Epithelial cell of proximal tubule (primary cell): Measurements from ENCODE around the gene MYO19. TPM values are rescaled to one million over a fixed set of nuclear protein-coding genes. Genes with fewer than 3 reads are reported as not detected.
"Not testable (repeated sequence)": the region's sequence is repeated elsewhere in the genome, so short reads cannot be mapped to it uniquely, and the experiment has no call there.

Source experiments
- DNase-seq: peaks from one replicate; pipeline ENCODE4 v3.0.0-alpha.2; 2011; ENCODE audit warnings: low read depth
- H3K4me3 ChIP-seq: 2 replicates; pipeline ENCODE4 v1.5.1; 2011; ENCODE audit warnings: low read depth, mild to moderate bottlenecking, low read length
- total RNA-seq: library from RNA; depleted of rRNA; stranded (reverse); fragments of >200 nt; gene quantifications from 2 replicates; pipeline ENCODE4 v1.2.3, GENCODE V29; 2015
- TF ChIP-seq, protein P1 (sequence below): conservative IDR thresholded peaks from 2 replicates; pipeline ENCODE4 v1.5.1; 2012; ENCODE audit warnings: low read depth, mild to moderate bottlenecking, low read length

MYO19 gene
- total RNA-seq, 1 donor from 2014 or later: 93.3 TPM

DNA sequence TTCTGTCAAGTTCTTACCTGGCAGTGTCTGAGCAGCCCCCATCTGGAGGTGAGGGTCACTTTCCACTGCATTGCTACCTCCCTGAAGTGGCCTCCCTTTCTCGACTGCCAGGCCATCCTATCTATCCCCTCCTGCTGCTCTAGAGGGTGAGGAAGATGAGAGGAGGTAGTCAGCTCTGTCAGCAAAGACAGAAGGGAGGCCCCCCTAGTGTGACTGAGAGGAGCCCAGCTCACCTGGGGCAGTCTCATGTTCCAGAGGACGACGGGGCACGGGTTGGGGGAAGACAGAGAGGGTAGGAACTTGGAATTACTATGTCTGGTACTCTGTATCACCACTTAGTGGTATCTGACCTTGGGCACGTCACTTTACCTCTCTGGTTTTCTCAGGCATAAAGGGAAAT, 22.0 kb downstream of the MYO19 start:
- no peak overlapping the region for H3K4me3 ChIP-seq
- TF ChIP-seq, protein P1, sequence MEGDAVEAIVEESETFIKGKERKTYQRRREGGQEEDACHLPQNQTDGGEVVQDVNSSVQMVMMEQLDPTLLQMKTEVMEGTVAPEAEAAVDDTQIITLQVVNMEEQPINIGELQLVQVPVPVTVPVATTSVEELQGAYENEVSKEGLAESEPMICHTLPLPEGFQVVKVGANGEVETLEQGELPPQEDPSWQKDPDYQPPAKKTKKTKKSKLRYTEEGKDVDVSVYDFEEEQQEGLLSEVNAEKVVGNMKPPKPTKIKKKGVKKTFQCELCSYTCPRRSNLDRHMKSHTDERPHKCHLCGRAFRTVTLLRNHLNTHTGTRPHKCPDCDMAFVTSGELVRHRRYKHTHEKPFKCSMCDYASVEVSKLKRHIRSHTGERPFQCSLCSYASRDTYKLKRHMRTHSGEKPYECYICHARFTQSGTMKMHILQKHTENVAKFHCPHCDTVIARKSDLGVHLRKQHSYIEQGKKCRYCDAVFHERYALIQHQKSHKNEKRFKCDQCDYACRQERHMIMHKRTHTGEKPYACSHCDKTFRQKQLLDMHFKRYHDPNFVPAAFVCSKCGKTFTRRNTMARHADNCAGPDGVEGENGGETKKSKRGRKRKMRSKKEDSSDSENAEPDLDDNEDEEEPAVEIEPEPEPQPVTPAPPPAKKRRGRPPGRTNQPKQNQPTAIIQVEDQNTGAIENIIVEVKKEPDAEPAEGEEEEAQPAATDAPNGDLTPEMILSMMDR: no peak
- no peak for DNase-seq

GRCh38 chr17:36511216-36511615, 23.5 kb downstream of the MYO19 start:
- no peak for DNase-seq
- no peak overlapping the region for H3K4me3 ChIP-seq
- TF ChIP-seq, protein P1: no peak

DNA sequence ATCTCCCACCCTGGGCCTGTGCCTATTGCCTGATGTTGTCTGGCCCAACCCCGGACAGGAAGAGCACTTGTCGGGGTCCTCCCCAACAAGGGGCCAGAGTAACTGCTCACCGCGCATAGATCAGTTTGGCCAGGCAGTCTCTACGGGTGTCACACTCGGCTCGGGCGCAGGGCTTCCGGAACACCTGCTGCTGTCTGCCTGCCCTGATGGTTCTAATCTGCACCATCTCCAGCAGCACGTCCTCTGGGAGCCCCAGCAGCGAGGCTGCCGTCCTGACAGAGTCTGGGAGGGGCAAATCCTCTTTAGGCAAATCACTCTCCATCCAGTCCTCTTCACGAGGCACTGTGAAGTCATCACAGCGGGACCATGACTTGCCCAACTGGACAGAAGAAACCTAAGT, 24.0 kb downstream of the MYO19 start:
- no peak overlapping the region for H3K4me3 ChIP-seq
- TF ChIP-seq, protein P1: no peak
- DNase-seq: no peak

- H3K4me3 ChIP-seq: no peak overlapping the region
- DNase-seq: no peak
- TF ChIP-seq, protein P1: no peak
Measured at GRCh38 chr17:36509272-36509985, 25.2 kb downstream of the MYO19 start.

DNA sequence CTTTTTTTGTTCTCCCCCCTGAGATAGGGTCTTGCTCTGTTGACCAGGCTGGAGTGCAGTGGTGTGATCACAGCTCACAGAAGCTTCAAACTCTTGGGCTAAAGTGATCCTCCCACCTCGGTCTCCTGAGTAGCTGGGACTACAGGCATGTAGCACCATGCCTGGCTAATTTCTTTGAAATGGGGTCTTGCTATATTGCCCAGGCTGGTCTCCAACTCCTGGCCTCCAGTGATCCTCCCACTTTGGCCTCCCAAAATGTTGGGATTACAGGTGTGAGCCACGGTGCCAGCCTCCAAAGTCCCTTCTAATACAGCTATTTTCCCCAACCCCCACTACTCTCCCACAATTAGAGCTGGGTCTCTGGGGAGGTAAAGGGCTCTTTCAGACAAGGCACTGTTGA, 26.2 kb downstream of the MYO19 start:
- H3K4me3 ChIP-seq, DNase-seq: not testable (repeated sequence)

DNA sequence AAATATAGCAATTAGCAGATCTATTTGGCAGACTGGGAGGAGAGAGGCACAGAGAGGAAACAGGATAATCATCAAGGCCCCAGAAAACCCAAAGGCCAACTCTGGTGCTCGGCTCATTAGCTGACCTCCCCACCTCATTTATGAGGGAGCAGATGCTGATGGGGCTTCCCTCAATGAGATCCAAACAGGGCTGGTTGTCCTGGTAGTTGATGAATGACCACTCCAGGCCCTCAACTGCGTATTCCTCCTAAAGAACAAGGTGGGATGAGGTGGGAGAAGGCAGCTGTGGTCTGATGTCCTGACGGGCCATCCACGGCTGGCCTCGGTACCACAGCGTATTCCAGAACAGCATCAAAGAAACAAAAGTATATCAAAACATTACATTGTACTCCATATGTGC, 27.4 kb downstream of the MYO19 start:
- H3K4me3 ChIP-seq: no peak overlapping the region
- DNase-seq: no peak
- TF ChIP-seq, protein P1: no peak

DNA sequence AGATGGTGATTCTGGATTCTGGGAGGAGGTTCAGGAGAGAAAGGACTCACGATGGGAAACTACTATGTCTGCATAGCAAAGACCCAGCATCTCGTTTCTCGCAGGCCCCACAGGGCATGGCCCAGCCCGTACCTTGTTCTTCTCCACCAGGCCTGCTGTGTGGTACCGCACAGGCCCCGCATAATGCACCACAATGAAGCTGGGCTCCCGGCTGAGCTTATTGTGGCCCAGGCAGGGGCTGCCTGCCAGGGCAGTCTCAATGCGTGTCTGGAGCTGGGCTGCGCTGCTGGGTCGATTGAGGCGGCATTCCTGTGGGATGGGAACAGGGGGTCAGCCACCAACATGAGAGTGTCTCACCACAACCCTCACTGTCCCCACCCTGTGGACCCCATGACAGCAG, 27.8 kb downstream of the MYO19 start:
- H3K4me3 ChIP-seq: no peak overlapping the region
- TF ChIP-seq, protein P1: no peak
- DNase-seq: no peak
